HUES64 (cell line): ENCODE measurements around the gene AFAP1L2.

Experiments
- H3K27ac ChIP-seq: 2 replicates; pipeline ENCODE4 v1.7.0; 2013; ENCODE audit warnings: low read depth, low read length, inconsistent platforms
- H3K27me3 ChIP-seq: 2 replicates; pipeline ENCODE4 v1.6.1; 2013; ENCODE audit warnings: mild to moderate bottlenecking, low read length; ENCODE audit not compliant: insufficient read depth
- H3K36me3 ChIP-seq: 2 replicates; pipeline ENCODE4 v1.6.1; 2013; ENCODE audit warnings: mild to moderate bottlenecking, low read length; ENCODE audit not compliant: insufficient read depth
- H3K4me1 ChIP-seq: 2 replicates; pipeline ENCODE4 v1.6.1; 2013; ENCODE audit warnings: mild to moderate bottlenecking, low read length, moderate library complexity; ENCODE audit not compliant: insufficient read depth
- H3K4me3 ChIP-seq: 2 replicates; pipeline ENCODE4 v1.5.1; 2013; ENCODE audit warnings: mild to moderate bottlenecking, low read length, moderate library complexity
- H3K9ac ChIP-seq: 2 replicates; pipeline ENCODE4 v1.6.1; 2013; ENCODE audit warnings: mild to moderate bottlenecking, low read depth, low read length
- H3K9me3 ChIP-seq: 2 replicates; pipeline ENCODE4 v1.6.1; 2013; ENCODE audit warnings: low read depth, low read length; ENCODE audit not compliant: insufficient read depth
- WGBS: fragments of 150-250, 120-280 bp; methylation state at CpG from one replicate; pipeline ENCODE4 v1.1.7; 2013; ENCODE audit warnings: missing lambda C conversion rate; 5-methylcytosine and 5-hydroxymethylcytosine counted together

The AFAP1L2 gene

GRCh38 chr10:114386452-114386851, 17.9 kb downstream of the AFAP1L2 start:
- Histone ChIP-seq H3K36me3 (no peaks in the 10 kb centered on the region), H3K4me1 (no peaks in the 10 kb centered on the region), H3K27me3 (no peaks in the 10 kb centered on the region), H3K4me3 (no peak overlapping the region), H3K9me3 (no peaks in the 10 kb centered on the region), H3K9ac (no peak overlapping the region), H3K27ac (no peak overlapping the region)
- WGBS = 90% methylated on average over 6 of the region's 6 CpGs

DNA sequence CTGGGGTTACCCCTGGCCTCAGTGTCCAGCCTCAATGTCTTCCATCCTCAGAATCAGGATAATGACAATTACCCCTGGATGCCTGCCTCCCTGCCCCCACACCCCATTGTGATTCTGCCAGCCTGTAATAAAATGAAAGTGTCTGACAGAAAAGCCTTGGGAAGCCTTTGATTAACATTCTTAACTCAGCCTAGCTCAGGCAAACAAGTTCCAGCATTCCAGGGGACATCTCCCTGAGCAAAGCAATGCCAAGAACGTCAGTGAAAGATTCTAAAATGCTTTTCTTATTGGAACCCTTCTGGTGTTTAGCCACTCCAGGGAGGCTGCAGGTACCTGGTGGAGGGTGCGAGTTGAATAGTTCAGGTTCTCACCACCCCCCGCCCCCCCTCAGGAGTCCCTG, 18.7 kb downstream of the AFAP1L2 start:
- Histone ChIP-seq H3K27me3 (no peaks in the 10 kb centered on the region), H3K9me3 (no peaks in the 10 kb centered on the region), H3K36me3 (no peaks in the 10 kb centered on the region), H3K27ac (no peak overlapping the region), H3K4me3 (no peak overlapping the region), H3K4me1 (no peaks in the 10 kb centered on the region), H3K9ac (no peak overlapping the region)
- WGBS = 86% methylated on average over 3 of the region's 3 CpGs

- no peak overlapping the region for H3K4me3 ChIP-seq
- H3K36me3 ChIP-seq = no peaks in the 10 kb centered on the region
- no peaks in the 10 kb centered on the region for H3K27me3 ChIP-seq
- WGBS = 94% methylated on average over 5 of the region's 5 CpGs
- H3K4me1 ChIP-seq = no peaks in the 10 kb centered on the region
- no peak overlapping the region for H3K9ac ChIP-seq
- no peak overlapping the region for H3K27ac ChIP-seq
- no peaks in the 10 kb centered on the region for H3K9me3 ChIP-seq
Observed at GRCh38 chr10:114384601-114385000, 19.7 kb downstream of the AFAP1L2 start.

DNA sequence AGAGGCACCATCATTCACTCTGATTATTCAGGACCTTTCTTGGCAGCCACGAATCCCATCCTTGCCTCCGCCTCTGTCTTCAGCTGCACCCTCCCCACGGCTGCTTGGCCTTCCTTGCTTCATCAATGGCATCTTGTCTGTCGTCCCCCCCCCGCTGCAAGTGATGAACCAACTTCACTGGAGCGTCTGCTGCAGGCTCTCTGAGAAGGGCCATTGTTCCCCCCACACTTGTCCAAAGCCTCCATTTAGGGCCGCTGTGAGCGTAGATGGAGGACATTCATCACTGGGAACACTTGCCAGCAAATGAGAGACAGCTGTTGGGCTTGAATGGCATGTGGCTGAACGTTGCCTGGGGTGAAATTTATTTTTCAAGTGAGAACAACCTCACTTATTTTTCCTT, 20.1 kb downstream of the AFAP1L2 start:
- Histone ChIP-seq H3K27ac (no peak overlapping the region), H3K9ac (no peak overlapping the region), H3K4me3 (no peak overlapping the region), H3K27me3 (no peaks in the 10 kb centered on the region), H3K36me3 (no peaks in the 10 kb centered on the region), H3K4me1 (no peaks in the 10 kb centered on the region), H3K9me3 (no peaks in the 10 kb centered on the region)
- WGBS = 94% methylated on average over 9 of the region's 9 CpGs

GRCh38 chr10:114380797-114381196, 23.5 kb downstream of the AFAP1L2 start:
- no peaks in the 10 kb centered on the region for H3K27me3 ChIP-seq
- H3K27ac ChIP-seq = no peak overlapping the region
- H3K9ac ChIP-seq = no peak overlapping the region
- 95% methylated on average over 4 of the region's 5 CpGs for WGBS
- no peaks in the 10 kb centered on the region for H3K36me3 ChIP-seq
- H3K9me3 ChIP-seq = no peaks in the 10 kb centered on the region
- H3K4me1 ChIP-seq = no peaks in the 10 kb centered on the region
- no peak overlapping the region for H3K4me3 ChIP-seq

- no peaks in the 10 kb centered on the region for H3K27me3 ChIP-seq
- H3K9ac ChIP-seq = no peak overlapping the region
- no peak overlapping the region for H3K27ac ChIP-seq
- 93% methylated on average over 1 of the region's 1 CpG for WGBS
- no peaks in the 10 kb centered on the region for H3K36me3 ChIP-seq
- no peaks in the 10 kb centered on the region for H3K4me1 ChIP-seq
- no peak overlapping the region for H3K4me3 ChIP-seq
- no peaks in the 10 kb centered on the region for H3K9me3 ChIP-seq
Observed at GRCh38 chr10:114380060-114380459, 24.2 kb downstream of the AFAP1L2 start.

DNA sequence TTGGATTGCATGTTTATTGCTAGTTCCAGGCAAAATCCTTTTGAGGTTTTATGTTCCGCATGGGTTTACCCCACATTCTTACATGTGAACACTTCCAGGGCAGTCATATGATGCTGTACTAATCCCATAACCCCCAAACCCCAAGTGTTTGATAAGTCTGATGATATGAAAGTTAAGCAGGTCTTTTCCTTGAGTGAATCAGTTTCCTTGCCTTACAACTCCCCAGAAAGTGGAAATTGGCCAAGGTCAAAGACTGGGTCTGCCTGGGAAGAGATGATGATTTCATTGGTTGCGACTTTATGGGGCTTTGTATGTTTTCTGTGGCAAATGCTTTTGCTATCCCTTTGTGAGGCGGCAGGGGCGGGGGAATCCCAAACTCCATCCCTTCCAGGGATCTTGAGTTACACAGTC, 24.7 kb downstream of the AFAP1L2 start:
- WGBS = 96% methylated on average over 3 of the region's 4 CpGs
- no peaks in the 10 kb centered on the region for H3K27me3 ChIP-seq

GRCh38 chr10:114376523-114376922, 27.8 kb downstream of the AFAP1L2 start:
- 88% methylated on average over 2 of the region's 2 CpGs for WGBS
- Histone ChIP-seq H3K9ac (no peak overlapping the region), H3K4me1 (no peaks in the 10 kb centered on the region), H3K4me3 (no peak overlapping the region), H3K27ac (no peak overlapping the region), H3K36me3 (no peaks in the 10 kb centered on the region), H3K27me3 (no peaks in the 10 kb centered on the region), H3K9me3 (no peaks in the 10 kb centered on the region)

More for the DNA sequence above, 24.7 kb downstream of the AFAP1L2 start:
- no peak overlapping the region for H3K4me3 ChIP-seq
- H3K9ac ChIP-seq = no peak overlapping the region
- no peaks in the 10 kb centered on the region for H3K9me3 ChIP-seq
- H3K27ac ChIP-seq = no peak overlapping the region
- H3K36me3 ChIP-seq = no peaks in the 10 kb centered on the region
- no peaks in the 10 kb centered on the region for H3K4me1 ChIP-seq

- no peaks in the 10 kb centered on the region for H3K9me3 ChIP-seq
- H3K27ac ChIP-seq = no peak overlapping the region
- no peaks in the 10 kb centered on the region for H3K4me1 ChIP-seq
- H3K27me3 ChIP-seq = no peaks in the 10 kb centered on the region
- WGBS = 90% methylated on average over 3 of the region's 3 CpGs
- no peak overlapping the region for H3K4me3 ChIP-seq
- no peak overlapping the region for H3K9ac ChIP-seq
- H3K36me3 ChIP-seq = no peaks in the 10 kb centered on the region
Observed at GRCh38 chr10:114375047-114375446, 29.3 kb downstream of the AFAP1L2 start.

DNA sequence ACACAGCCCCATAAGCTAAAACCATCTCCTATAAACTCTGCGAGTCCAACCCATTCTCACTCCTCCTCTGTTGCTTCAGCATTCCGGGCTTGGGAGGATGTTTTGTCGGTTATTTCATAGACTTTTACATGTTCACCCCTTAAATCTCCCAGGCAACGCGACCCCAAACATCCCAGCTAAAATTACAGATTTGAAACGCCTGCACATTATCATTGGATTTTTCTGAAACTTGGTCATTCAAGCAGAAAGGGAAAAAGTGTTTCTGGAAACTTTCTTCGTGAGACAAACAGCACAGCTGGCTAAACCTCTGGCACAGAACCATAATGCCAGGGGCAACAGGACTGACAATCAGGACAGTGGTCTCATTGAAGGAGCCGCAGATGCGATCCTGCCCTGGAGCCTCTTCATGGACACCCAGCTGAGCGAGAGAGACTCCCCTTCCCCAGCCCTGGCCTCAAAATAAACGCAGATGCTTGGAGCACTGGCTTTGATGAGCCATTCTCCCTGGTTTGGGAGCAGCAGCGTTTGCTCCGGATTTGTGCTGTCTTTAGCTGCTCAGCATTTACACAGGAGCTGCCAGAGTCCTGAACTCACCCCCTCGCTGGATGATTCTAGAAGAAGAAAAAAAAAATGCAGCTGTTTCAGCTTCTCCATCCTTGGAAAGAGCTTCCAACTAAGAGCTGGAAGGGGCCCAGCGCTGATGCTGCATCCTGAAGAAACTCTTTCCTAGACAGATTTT, 30.1 kb downstream of the AFAP1L2 start:
- H3K4me3 ChIP-seq = no peak overlapping the region
- H3K9me3 ChIP-seq = no peaks in the 10 kb centered on the region
- H3K27ac ChIP-seq = no peak overlapping the region
- H3K4me1 ChIP-seq = no peaks in the 10 kb centered on the region
- 77% methylated on average over 15 of the region's 15 CpGs for WGBS
- H3K36me3 ChIP-seq = no peaks in the 10 kb centered on the region
- H3K9ac ChIP-seq = no peak overlapping the region
- H3K27me3 ChIP-seq = no peaks in the 10 kb centered on the region

- Histone ChIP-seq H3K4me3 (no peak overlapping the region), H3K27me3 (no peaks in the 10 kb centered on the region), H3K9me3 (no peaks in the 10 kb centered on the region), H3K36me3 (no peaks in the 10 kb centered on the region), H3K9ac (no peak overlapping the region), H3K27ac (no peak overlapping the region), H3K4me1 (no peaks in the 10 kb centered on the region)
- WGBS = 66% methylated on average over 6 of the region's 6 CpGs
Observed at GRCh38 chr10:114373631-114374030, 30.7 kb downstream of the AFAP1L2 start.

DNA sequence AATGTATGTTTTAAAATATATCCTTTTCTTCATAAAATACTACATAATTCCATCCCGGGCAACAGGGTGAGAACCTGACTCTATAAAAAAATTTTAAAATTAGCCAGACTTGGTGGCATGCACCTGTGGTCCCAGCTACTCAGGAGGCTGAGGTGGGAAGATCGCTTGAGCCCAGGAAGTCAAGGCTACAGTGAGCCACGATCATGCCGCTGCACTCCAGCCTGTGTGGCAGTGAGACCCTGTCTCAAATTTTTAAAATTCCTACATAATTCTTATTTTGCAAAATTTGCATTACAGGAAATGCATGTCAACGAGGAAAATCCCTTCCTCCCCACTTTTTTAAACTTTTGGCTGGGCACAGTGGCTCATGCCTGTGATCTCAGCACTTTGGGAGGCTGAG, 31.3 kb downstream of the AFAP1L2 start:
- Histone ChIP-seq H3K27ac (no peak overlapping the region), H3K36me3 (no peaks in the 10 kb centered on the region), H3K9ac (no peak overlapping the region), H3K4me1 (no peaks in the 10 kb centered on the region), H3K27me3 (no peaks in the 10 kb centered on the region), H3K4me3 (no peak overlapping the region), H3K9me3 (no peaks in the 10 kb centered on the region)
- WGBS = 84% methylated on average over 5 of the region's 5 CpGs
